ENCODE data around the gene MLYCD.
A peak's percentile ranks its signal among the peaks of the same experiment; 100 is the strongest.

MLYCD gene

DNA sequence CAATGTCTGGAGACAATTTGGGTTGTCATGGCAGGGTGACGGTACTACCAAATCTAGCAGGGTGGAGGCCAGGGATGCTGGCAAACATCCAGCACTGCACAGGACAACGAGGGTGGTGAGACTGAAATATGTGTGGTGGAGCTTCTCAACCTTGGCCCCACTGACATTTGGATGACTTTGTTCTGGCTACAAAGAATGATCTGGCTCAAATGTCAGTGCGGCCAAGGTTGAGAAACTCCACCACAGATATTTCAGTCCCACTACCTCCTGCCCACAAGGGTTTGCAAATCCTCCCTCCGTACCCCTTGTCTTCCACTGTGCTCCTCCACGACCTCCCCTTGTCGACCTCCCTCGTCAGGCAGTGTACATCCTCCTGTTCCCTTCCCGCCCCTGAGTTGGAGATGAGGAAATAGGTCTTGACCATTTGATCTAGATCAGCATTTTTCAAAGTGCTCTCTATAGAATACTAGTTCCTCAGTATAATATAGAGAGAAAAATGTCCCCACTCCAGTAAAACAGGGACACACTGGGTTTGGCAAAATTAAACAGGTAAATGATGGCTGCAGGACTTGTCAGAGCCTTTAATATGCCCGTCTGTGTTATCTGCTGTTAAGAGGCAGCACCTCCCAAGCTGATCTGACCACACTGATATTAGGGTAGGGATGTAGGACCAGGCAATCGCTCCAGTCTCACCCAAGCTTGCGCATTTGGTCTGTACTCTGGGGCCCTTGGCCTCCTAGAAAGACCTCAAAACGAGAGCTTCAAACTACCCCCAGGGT is 60.9 kb downstream of the MLYCD start:
- CTCF ChIA-PET: no interaction called here
- TF ChIP-seq, protein P1, sequence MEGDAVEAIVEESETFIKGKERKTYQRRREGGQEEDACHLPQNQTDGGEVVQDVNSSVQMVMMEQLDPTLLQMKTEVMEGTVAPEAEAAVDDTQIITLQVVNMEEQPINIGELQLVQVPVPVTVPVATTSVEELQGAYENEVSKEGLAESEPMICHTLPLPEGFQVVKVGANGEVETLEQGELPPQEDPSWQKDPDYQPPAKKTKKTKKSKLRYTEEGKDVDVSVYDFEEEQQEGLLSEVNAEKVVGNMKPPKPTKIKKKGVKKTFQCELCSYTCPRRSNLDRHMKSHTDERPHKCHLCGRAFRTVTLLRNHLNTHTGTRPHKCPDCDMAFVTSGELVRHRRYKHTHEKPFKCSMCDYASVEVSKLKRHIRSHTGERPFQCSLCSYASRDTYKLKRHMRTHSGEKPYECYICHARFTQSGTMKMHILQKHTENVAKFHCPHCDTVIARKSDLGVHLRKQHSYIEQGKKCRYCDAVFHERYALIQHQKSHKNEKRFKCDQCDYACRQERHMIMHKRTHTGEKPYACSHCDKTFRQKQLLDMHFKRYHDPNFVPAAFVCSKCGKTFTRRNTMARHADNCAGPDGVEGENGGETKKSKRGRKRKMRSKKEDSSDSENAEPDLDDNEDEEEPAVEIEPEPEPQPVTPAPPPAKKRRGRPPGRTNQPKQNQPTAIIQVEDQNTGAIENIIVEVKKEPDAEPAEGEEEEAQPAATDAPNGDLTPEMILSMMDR (conservative IDR thresholded peaks at IDR 0.05; ENCODE audit: low read depth): no peak
- no peak overlapping the region for H3K27ac ChIP-seq
- POLR2A ChIA-PET (ENCODE audit: low non-redundant PET): no interaction called here
- DNase-seq (ENCODE audit: low spot score): no peak

DNA sequence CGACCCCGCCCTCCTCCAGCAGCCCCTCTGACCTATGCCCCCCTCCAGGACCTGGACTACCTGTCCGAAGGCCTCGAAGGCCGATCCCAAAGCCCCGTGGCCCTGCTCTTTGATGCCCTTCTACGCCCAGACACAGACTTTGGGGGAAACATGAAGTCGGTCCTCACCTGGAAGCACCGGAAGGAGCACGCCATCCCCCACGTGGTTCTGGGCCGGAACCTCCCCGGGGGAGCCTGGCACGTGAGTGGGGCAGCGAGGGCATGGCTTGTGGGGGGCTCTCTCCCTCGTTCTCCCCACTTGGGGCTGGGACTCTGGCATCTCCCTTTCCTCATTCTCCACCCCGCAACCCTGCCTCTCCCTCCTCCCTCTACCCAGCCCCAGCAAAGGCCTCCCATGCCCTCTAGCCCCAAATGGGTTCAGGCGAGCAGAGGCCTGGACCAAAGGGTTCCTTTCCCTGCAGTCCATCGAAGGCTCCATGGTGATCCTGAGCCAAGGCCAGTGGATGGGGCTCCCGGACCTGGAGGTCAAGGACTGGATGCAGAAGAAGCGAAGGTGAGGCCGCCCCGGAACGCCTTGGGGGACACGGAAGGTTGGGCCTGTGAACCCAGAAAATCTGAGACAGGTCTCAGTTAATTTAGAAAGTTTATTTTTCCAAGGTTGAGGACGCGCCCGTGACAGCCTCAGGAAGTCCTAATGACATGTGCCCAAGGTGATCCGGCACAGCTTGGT is 61.8 kb downstream of the MLYCD start:
- ChIA-PET POLR2A (ENCODE audit: low non-redundant PET) (no interaction called here), CTCF (no interaction called here)
- TF ChIP-seq, protein P1 (conservative IDR thresholded peaks at IDR 0.05; ENCODE audit: low read depth): no peak
- no peak for DNase-seq (ENCODE audit: low spot score)
- H3K27ac ChIP-seq: peak overlapping the region; percentile 1; the same call in 1 of the 2 replicates

DNA sequence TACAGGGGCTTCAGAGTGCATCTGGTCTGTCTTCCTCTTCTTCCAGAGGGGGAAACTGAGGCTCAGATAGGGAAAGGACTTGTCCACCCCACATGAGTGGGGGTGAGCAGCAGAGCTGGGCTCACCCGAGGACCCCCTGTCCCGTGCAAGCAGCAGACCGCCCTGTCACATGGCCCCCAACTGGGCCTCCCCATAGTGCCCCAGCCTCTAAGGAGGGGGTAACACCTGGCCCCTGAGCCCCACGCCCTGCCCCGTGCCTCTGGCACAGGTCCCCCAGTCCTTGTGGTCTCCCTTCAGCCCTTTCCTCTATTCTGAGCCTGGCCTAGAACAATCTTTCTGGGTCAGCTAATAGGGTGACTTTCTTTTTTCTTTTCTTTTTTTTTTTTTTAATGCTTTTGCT is 62.7 kb downstream of the MLYCD start:
- peak overlapping the region; percentile 1; the same call in 1 of the 2 replicates for H3K27ac ChIP-seq
- TF ChIP-seq, protein P1 (conservative IDR thresholded peaks at IDR 0.05; ENCODE audit: low read depth): no peak
- DNase-seq (ENCODE audit: low spot score): no peak
- POLR2A ChIA-PET (ENCODE audit: low non-redundant PET): no interaction called here
- CTCF ChIA-PET: no interaction called here

DNA sequence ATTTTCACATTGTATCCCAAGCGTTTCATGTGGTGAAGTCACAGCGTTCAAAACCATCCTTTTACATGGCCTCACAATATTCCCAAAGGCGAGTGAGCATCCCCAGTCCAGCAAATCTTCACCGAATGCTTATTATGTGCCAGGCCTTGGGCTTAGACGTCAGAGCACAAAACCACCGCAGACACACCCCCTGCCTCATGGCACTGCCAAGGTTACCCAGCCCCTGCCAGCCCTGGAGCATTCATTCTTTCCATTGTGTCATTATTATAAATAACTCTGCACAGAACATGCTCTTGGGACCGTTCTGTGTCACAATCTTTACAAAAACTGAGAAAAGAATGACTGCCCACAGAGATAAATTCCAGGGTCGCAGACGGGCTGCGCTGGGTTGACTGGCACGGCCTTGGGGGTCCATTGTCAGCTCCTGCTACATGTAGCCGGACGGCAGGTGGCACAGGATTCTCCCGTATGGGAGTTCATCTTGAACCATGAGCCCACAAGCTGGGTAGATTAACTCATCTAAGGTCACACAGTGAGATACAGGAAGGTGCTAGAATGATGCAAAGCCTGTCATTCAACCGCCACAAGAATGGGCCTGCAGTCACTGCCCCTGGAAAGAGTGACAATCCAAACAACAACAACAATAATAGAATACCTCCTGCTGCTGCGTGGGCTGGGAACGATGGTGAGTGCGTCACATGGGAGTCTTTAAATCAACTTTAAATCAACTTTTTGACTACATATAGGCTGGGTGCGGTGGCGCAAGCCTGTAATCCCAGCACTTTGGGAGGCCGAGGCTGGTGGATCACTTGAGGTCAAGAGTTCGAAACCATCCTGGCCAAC is 64.6 kb downstream of the MLYCD start:
- H3K27ac ChIP-seq: peak overlapping the region; percentile 2; the same call in 1 of the 2 replicates
- DNase-seq (ENCODE audit: low spot score): no peak
- POLR2A ChIA-PET (ENCODE audit: low non-redundant PET): no interaction called here
- CTCF ChIA-PET: interaction anchor here (1.0 kb wide), 1 partner anchor 100 kb away, joined by 3 read pairs; no protein-coding TSS in a partner anchor
- TF ChIP-seq, protein P1 (conservative IDR thresholded peaks at IDR 0.05; ENCODE audit: low read depth): no peak

DNA sequence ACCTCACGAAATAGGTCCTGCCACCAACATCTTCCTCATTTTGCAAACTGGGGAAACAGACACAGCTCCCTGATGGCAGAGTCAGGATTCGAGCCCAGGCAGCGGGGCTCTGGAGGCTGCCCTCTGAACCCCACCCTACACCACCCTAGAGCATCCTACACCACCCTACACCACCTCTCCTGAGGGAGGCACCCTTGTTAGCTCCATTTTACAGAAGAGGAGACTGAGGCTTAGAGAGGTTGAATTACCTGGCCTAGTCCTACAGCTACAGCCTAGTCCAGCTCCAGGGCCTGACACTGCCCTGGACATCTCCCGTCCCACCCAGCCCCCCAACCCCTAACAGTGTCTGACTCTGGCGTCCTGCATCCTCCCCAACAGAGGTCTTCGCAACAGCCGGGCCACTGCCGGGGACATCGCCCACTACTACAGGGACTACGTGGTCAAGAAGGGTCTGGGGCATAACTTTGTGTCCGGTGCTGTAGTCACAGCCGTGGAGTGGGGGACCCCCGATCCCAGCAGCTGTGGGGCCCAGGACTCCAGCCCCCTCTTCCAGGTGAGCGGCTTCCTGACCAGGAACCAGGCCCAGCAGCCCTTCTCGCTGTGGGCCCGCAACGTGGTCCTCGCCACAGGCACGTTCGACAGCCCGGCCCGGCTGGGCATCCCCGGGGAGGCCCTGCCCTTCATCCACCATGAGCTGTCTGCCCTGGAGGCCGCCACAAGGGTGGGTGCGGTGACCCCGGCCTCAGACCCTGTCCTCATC is 65.9 kb downstream of the MLYCD start:
- DNase-seq (ENCODE audit: low spot score): no peak
- ChIA-PET CTCF (interaction anchor here (0.8 to 1.0 kb wide), 3 partner anchors 98 to 101 kb away, joined by 3 read pairs; no protein-coding TSS in a partner anchor), POLR2A (ENCODE audit: low non-redundant PET) (no interaction called here)
- H3K27ac ChIP-seq: no peak overlapping the region
- TF ChIP-seq, protein P1 (conservative IDR thresholded peaks at IDR 0.05; ENCODE audit: low read depth): no peak

All from RWPE1 (cell line).